Upper lobe of right lung (tissue), 1 donor: ENCODE results near the gene ATR. TPM values are rescaled to one million over a fixed set of nuclear protein-coding genes. Genes with fewer than 3 reads are reported as not detected.

Source experiments
- ATAC-seq: fragments of 200-7000 bp; cut with Tn5 transposase; one replicate; pipeline ENCODE4 v1.9.1; 2020; ENCODE audit warnings: mild to moderate bottlenecking, moderate library complexity
- DNase-seq: peaks from one replicate; pipeline ENCODE4 v3.0.0-alpha.2; 2020
- H3K27ac ChIP-seq: fragments of 200-600 bp; one replicate; pipeline ENCODE4 v1.8.0; 2022
- H3K27me3 ChIP-seq: fragments of 200-600 bp; one replicate; pipeline ENCODE4 v1.8.0; 2022; ENCODE audit warnings: mild to moderate bottlenecking
- H3K36me3 ChIP-seq: fragments of 200-600 bp; one replicate; pipeline ENCODE4 v1.8.0; 2022
- H3K4me1 ChIP-seq: fragments of 200-600 bp; one replicate; pipeline ENCODE4 v1.8.0; 2022
- H3K4me3 ChIP-seq: fragments of 200-600 bp; one replicate; pipeline ENCODE4 v1.8.0; 2022; ENCODE audit warnings: mild to moderate bottlenecking
- H3K9me3 ChIP-seq: fragments of 200-600 bp; one replicate; pipeline ENCODE4 v1.8.0; 2022
- intact Hi-C: fragments of 100-400 bp; cut with DNase I; formaldehyde crosslinking; loops from one replicate; pipeline ENCODE4 v1.11.0; 2022
- long read RNA-seq: library from polyadenylated mRNA; unstranded; transcript quantifications from one replicate; pipeline ENCODE4 v2.0.0, GENCODE V29; 2021
- total RNA-seq: library from RNA; stranded (reverse); fragmentation: NEBNext Ultra II Directional; extraction: Animal tissue kit (Norgen Biotek cat#: 25700); gene quantifications from one replicate; pipeline ENCODE4 v1.2.1, GENCODE V29; 2021
- TF ChIP-seq, protein P1 (sequence below): fragments of 200-600 bp; IDR thresholded peaks from one replicate; pipeline ENCODE4 v1.8.0; 2022; ENCODE audit warnings: antibody characterized with exemption
- donor health status: DM: no; HTN: yes; CAD: no; lungs with severe emphysema.

Gene ATR
- 23.0 TPM for total RNA-seq
- long read RNA-seq, partial matches to known transcripts: 8 of 19 reads
- long read RNA-seq, other reads (novel, unspliced or antisense): 11 of 19 reads

DNA sequence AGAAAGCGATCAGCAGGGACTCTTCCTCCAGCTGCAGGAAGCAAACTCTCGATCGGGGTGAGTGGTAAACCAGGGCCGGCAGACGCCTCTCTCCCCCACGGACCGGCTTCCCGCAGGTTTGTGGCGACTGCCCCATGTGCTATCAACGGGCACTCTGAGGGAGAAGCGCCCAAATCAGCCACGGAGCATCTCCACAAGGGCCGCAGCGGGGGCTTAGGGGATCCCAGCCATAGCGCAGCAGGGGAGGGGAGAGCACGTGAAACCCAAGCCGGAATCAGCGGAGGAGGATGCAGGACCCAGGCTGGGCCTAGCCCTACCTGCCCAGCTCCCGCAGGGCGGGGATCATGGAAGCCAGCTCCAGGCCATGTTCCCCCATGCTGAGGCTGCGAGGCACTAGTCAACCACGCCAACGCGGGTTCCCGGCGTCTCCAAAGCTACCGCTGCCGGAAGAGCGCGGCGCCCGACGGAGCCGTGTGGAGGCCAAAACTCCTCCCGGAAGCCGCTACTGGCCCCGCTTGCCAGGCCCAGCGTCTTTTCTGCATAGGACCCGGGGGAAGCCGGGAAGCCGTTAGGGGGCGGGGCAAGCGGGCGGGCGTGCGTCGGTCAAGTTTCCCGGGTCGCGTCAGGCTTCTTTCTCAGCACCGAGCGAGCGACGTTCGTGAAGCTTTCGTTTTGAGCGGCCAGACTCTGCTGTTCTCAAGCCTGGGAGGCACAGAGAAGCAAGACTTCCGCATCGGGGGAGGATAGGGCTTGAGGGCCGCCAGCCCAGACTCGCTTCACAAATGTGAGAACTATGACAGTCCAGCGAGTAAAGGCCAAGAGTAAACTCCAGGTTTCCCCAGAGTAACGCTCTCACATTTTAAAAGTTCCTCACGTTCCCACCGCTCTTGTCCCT is at the start of gene ATR:
ATR (minus strand) TSS at position 405 of the 895 bp plus-strand sequence; CDS start at position 376, 29 bp downstream.
- H3K9me3 ChIP-seq: no peaks in the 10 kb centered on the region
- H3K27me3 ChIP-seq: no peaks in the 10 kb centered on the region
- H3K4me3 ChIP-seq: peak within 1 kb of the TSS; percentile 98
- H3K4me1 ChIP-seq: peaks cover 21% of the 10 kb centered on the region
- ATAC-seq: peak; percentile 99
- peak; percentile 99 for DNase-seq
- TF ChIP-seq, protein P1, sequence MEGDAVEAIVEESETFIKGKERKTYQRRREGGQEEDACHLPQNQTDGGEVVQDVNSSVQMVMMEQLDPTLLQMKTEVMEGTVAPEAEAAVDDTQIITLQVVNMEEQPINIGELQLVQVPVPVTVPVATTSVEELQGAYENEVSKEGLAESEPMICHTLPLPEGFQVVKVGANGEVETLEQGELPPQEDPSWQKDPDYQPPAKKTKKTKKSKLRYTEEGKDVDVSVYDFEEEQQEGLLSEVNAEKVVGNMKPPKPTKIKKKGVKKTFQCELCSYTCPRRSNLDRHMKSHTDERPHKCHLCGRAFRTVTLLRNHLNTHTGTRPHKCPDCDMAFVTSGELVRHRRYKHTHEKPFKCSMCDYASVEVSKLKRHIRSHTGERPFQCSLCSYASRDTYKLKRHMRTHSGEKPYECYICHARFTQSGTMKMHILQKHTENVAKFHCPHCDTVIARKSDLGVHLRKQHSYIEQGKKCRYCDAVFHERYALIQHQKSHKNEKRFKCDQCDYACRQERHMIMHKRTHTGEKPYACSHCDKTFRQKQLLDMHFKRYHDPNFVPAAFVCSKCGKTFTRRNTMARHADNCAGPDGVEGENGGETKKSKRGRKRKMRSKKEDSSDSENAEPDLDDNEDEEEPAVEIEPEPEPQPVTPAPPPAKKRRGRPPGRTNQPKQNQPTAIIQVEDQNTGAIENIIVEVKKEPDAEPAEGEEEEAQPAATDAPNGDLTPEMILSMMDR: no peak
- intact Hi-C loops: no loop called here
- H3K27ac ChIP-seq: peak within 1 kb of the TSS; percentile 97
- no peaks in the 10 kb centered on the region for H3K36me3 ChIP-seq

DNA sequence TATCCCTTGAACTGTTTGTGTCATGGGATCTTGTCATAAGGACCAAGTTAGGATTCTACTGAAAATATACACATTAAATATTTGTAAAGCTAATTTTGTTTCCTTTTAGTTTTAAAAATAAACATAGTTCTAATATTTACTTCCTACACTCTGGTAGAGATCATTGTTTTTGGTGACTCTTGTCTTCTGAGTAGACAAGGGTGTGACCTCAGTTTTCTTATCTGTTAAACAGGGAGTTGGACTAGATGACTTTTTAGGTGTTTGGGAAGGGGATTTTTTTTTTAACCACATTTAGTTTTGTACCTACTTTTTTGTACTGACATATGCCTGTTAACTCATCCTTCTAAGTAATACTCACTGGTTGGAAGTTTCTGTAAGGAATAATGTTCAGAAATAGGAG is 48.4 kb upstream of the ATR start:
- Histone ChIP-seq H3K36me3 (no peaks in the 10 kb centered on the region), H3K4me3 (no peak overlapping the region), H3K4me1 (no peaks in the 10 kb centered on the region), H3K27ac (no peak overlapping the region), H3K27me3 (no peaks in the 10 kb centered on the region), H3K9me3 (no peaks in the 10 kb centered on the region)
- intact Hi-C loops: no loop called here
- DNase-seq (no peak), ATAC-seq (no peak)
- TF ChIP-seq, protein P1: no peak

DNA sequence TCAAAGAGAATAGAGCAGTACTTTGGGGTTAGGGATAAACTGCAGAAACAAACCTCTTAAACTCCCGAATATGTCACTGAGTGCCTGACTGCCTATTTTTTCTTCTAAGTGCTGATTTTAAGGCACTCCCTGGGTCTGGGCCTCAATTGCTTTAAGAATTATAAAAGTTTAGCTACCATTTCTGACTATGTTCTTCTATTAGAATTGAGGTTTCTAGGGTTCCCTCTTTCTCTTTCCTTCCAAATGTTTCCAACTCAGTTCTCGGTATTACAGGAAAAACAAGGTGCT is 46.6 kb upstream of the ATR start:
- Histone ChIP-seq H3K4me3 (no peak overlapping the region), H3K9me3 (no peaks in the 10 kb centered on the region), H3K27me3 (no peaks in the 10 kb centered on the region), H3K27ac (no peak overlapping the region), H3K4me1 (no peaks in the 10 kb centered on the region), H3K36me3 (no peaks in the 10 kb centered on the region)
- TF ChIP-seq, protein P1: no peak
- ATAC-seq: no peak
- no peak for DNase-seq
- intact Hi-C loops: no loop called here

DNA sequence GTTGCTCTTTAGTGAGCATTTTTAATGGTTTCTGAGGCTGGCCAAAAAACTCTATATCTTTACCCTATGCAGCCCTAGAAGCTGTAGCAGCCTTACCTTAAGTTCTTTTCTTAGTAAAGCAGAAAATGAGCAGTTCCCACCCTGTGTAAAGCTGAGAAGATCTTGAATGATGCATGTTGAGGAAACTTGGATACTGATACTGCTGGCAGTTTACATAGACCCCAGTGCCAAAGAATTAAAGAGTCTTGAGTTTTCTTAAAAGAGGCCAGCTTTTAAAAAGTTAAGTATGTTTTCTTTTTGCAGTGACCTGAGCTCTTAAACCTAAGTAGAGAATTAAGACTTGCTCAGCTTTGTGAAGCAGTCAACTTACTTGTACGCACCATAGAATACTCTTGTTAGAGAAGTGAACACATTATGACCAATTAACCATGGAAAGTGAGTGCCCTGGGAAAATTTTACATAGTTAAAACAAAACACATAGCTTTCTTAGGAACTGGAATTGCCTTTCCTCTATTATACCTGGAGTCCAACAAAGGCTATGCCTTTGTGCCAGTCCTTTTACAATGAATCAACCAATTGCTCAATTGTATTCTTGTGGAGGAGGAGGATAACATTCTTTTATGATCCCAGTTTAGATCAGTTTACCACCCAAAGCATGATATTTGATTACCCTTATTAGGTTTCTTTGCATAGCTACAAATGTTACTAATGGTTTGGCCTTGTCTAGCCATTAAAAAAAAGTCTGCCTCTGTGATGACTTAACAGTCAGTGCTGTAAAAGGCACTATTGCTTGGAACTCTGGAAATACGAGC is 46.0 kb upstream of the ATR start:
- Histone ChIP-seq H3K36me3 (no peaks in the 10 kb centered on the region), H3K4me3 (no peak overlapping the region), H3K27me3 (no peaks in the 10 kb centered on the region), H3K4me1 (no peaks in the 10 kb centered on the region), H3K9me3 (no peaks in the 10 kb centered on the region), H3K27ac (no peak overlapping the region)
- intact Hi-C loops: no loop called here
- TF ChIP-seq, protein P1: no peak
- DNase-seq (no peak), ATAC-seq (no peak)

DNA sequence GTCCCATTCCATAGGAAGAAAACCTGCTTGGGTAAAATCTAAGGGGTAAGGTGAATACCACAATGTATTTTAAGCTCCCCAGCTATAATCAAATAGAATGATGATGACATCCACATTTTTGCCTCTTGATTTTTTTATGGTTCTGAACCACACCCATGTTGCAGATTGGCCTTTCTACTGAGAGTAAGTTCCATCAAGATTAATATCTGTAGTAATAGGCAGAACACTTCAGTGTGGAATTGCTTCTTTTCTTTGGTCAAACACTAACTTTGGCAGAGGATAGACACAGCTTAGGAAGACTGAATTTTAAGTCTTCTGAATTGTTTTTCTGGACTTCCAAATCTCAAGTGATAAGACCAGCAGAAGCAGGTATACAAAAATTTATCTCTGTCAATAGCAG is 44.7 kb upstream of the ATR start:
- Histone ChIP-seq H3K4me3 (no peak overlapping the region), H3K27ac (no peak overlapping the region), H3K27me3 (no peaks in the 10 kb centered on the region), H3K9me3 (no peaks in the 10 kb centered on the region), H3K4me1 (no peaks in the 10 kb centered on the region), H3K36me3 (no peaks in the 10 kb centered on the region)
- intact Hi-C loops: no loop called here
- DNase-seq (no peak), ATAC-seq (no peak)
- TF ChIP-seq, protein P1: no peak
